GM19467 (cell line): Measurements from ENCODE around the gene ADGRD2.
"Not testable (repeated sequence)": the region's sequence is repeated elsewhere in the genome, so short reads cannot be mapped to it uniquely, and the experiment has no call there.

ENCODE experiments used
- ATAC-seq: cut with Tn5 transposase; IDR thresholded peaks from one replicate; pipeline ENCODE4 v1.9.1; 2021; ENCODE audit warnings: mild to moderate bottlenecking, moderate library complexity; ENCODE audit not compliant: unreplicated experiment

Gene ADGRD2

GRCh38 chr9:124450241-124450924 is at the start of gene ADGRD2:
ADGRD2 (plus strand) TSS chr9:124450451; CDS start chr9:124451667, 1,216 bp downstream.
- no peak for ATAC-seq

- ATAC-seq, result no peak
Observed at GRCh38 chr9:124403246-124403645, 47.0 kb upstream of the ADGRD2 start.

GRCh38 chr9:124409410-124409809 is 40.8 kb upstream of the ADGRD2 start:
- ATAC-seq, result no peak

- no peak for ATAC-seq
Observed at GRCh38 chr9:124410321-124410913, 39.8 kb upstream of the ADGRD2 start.

- no peak for ATAC-seq
Observed at GRCh38 chr9:124411514-124412227, 38.6 kb upstream of the ADGRD2 start.

GRCh38 chr9:124412228-124412575 is 38.0 kb upstream of the ADGRD2 start:
- ATAC-seq, result no peak

- no peak for ATAC-seq
Observed at GRCh38 chr9:124414612-124415011, 35.6 kb upstream of the ADGRD2 start.

- ATAC-seq, result peak; percentile 89
Observed at GRCh38 chr9:124415102-124415851, 35.0 kb upstream of the ADGRD2 start, which contains the start of gene PSMB7. PSMB7 (minus strand) TSS chr9:124415442; CDS start chr9:124415425, 17 bp downstream.

- no peak for ATAC-seq
Observed at GRCh38 chr9:124415852-124416484, 34.3 kb upstream of the ADGRD2 start.

- ATAC-seq, result no peak
Observed at GRCh38 chr9:124419832-124420489, 30.3 kb upstream of the ADGRD2 start.

GRCh38 chr9:124420991-124421543 is 29.2 kb upstream of the ADGRD2 start:
- no peak for ATAC-seq

- ATAC-seq, result no peak
Observed at GRCh38 chr9:124423155-124423554, 27.1 kb upstream of the ADGRD2 start.

GRCh38 chr9:124423591-124423990 is 26.7 kb upstream of the ADGRD2 start:
- no peak for ATAC-seq

- ATAC-seq, result not testable (repeated sequence)
Observed at GRCh38 chr9:124425733-124426132, 24.5 kb upstream of the ADGRD2 start.

GRCh38 chr9:124426361-124426760 is 23.9 kb upstream of the ADGRD2 start:
- ATAC-seq, result no peak

GRCh38 chr9:124427281-124427680 is 23.0 kb upstream of the ADGRD2 start:
- no peak for ATAC-seq

- no peak for ATAC-seq
Observed at GRCh38 chr9:124428751-124429529, 21.3 kb upstream of the ADGRD2 start.

- ATAC-seq, result no peak
Observed at GRCh38 chr9:124429530-124429867, 20.8 kb upstream of the ADGRD2 start.

- no peak for ATAC-seq
Observed at GRCh38 chr9:124436320-124436719, 13.9 kb upstream of the ADGRD2 start.
